Measurements from ENCODE around the gene ACAD9.

The ACAD9 gene

DNA sequence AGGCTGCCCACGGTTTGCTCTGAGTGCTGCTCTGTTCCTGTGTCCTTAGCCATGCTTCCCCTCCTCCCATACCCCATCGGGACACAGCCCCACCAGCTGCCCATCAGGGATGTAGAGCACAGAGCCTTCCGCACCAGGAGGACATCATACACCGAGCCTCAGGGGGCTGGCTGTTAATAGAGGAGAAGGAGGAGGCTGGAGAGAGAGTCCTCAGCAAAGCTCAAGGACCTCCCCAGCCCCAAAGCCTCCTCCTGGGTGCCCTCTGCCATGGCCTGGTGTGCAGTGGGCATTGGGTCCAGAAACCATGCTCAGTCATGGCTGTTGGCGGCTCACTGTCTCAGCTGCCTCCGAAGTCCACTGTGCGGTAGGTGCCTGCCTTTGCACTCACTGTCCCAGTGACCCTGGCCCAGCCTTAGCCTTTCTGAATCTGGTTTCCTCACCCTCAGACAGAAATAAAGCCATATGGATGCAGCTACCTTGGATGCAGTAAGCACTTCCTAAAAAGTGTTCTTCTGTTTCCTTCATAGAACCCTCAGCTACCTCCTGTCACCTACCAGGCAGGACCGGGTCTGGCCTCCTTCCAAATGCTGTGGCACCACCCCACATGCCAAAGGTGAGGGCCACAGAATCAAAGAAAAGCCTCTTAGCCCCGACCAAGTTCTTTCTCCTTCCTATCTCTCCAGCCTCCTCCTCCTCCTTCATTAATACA is 53.9 kb downstream of the ACAD9 start:
- DNase-seq, result no peak

DNA sequence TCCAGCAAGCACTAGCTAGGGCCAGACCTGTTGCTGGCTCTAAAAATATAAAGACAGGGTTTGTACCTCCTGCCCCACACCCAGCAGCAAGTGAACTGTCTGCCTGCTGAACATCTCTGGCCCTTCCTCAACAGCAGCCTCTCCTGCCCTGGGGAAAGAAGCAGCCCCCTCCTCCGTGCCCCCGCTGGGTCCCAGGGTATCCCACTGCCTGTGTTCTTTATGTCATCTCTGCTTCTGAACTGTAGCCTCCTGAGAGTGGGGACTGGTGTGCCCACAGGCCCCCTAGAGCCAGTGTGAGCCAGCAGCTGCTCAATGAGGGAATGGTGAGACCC is 54.5 kb downstream of the ACAD9 start:
- no peak for DNase-seq

DNA sequence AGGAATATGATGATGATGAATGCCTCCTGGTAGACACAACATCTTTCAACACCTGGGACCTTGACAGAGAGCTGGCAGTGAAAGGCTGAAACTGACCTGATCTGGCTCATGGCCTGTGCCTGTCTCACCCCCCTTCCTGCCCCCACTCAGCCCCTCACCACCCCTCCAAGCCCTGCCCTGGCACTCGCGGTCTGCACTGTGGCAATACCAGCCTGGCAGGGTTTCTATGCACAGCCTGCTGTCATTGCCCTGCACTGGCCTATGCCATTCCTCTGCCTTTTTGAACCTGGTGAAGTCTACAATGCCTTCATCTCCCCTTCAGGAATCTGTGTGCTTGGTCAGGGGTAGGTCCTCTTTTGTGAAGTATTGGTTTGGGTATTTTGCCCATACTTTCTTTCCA is 56.5 kb downstream of the ACAD9 start:
- DNase-seq, result no peak

DNA sequence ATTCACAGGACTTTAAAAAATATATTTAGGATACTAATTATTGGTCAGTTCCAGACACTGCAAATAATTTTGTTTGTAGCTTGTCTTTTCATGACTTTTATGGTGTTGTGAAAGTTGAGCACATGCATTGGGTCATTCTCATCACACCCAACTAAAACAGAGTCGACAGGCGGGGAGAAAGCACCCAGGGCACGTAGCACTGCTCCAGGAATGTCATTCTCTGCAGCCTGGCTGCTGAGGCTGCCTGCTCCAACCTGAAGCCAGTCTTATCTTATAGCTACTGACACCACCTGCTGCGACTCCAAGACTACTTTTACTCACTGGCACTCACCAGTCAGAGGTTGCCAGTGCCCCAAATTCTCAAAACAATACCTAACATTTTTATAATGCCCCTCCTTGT is 56.9 kb downstream of the ACAD9 start:
- DNase-seq, result no peak

DNA sequence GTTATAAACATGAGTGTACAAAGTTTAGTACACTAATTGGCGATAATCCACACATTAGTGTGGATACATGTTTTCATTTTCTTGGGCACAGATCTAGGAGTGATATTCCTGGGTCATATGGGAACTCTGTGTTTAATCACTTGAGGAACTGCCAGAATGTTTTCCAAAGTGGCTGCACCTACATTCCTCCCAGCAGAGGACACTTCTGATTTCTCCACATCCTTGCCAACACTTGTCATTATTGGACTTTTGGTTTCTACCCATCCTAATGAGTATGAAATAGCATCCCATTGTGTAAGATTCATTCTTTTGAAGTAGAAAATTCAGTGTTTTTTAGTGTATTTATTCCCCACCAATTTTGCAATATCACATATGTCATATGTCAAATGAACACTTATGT is 60.8 kb downstream of the ACAD9 start:
- DNase-seq, result no peak

DNA sequence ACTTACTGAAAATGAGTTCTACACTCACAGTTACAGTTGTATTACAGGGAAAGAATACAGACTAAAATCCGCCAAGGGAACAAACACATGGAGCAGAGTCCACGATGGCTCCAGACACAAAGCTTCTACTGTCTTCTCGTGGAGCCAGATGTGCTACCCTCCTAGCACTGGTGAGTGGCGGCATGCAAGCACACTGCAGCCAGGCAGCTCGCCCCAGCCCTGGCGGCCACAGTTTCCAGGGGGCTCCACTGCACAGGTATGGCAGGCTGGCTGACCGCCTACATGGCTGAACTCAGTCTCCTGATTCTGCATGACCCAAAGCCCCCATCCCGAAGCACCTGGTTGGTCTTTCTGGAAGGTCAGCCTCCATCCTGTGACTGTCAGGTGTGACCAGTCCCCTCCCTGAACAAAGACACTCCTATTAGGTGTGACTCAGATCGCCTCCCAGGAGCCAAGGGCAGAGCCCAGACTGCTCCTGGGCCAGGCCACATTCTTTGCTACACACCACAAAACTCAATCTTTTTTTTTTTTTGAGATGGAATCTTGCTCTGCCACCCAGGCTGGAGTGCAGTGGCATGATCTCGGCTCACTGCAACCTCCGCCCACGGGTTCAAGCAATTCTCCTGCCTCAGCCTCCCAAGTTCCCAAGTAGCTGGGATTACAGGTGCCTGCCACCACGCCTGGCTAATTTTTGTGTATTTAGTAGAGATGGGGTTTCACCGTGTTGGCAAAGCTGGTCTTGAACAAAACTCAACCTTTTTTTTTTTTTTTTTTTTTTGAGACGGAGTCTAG is 62.9 kb downstream of the ACAD9 start:
- no peak for DNase-seq

DNA sequence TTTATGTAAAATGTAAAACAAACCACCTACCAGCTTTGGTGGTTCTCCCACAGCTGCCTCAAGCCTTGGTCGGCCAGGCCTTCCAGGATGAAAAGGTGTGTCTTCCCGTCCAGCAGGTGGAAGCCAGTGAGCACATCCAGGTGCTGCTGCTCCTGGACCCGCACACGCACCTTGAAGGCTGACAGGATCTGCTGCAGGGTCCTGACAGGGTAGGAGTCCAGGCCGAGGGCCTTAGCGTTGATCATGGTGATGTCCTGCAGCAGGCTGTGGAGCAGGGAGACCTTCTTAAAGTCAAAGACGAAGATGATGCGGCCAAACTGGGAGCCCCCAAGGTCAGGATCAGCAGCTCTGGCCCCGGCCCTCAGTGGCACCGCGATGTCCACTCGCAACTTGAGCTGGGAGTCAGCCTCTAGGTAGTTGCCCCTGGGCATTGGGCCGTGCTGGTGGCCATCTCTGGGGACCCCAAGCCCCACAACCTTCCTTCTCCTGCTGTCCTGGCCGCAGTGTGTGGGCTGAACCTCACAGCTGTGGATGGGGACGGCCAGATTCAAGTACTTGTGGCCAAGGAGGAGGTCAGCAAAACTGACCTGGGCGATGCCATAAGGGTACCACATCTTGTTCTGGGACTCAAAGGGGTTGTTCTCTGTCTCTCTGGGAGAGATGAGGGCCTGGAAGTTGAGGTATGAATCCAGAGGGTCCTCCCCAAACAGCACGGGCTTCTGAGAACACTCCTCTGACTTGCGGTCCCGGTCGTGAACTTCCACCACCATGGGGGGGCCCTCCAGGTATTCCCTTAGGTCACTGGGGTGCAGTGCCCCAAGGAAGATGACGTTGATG is 65.8 kb downstream of the ACAD9 start:
- DNase-seq, result no peak

DNA sequence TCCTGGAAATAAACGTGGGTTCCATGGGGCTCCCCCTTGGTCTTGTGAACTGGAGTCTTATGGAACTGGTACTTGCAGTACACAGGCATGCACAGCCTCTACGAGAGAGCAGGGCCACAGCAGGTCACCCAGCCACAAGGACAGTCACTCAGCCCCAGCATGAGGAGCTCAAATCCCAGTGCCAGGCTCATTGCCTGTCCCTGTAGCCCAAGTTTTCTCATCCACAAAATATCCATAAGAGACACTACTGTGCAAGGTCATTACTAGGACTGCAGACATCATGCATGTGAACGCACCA is 66.4 kb downstream of the ACAD9 start:
- no peak for DNase-seq

DNA sequence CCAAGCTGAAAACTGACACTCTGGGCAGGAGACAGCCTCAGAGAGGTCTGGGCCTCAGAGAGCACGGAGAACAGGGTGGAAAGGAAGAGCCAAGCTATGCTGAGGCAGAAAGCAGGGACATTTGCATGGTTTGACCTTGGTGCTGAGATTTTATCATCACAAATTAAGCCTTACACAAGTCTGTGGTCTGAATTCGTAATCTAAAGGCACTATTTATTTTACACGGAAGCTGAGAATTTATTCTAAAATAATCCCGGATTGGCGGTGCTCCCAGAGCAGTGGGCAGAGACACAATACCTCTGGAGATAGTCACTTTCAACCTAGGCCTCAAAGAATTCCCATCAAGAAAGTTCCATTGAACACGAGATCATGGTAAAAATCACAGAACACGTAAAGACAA is 67.0 kb downstream of the ACAD9 start:
- no peak for DNase-seq

DNA sequence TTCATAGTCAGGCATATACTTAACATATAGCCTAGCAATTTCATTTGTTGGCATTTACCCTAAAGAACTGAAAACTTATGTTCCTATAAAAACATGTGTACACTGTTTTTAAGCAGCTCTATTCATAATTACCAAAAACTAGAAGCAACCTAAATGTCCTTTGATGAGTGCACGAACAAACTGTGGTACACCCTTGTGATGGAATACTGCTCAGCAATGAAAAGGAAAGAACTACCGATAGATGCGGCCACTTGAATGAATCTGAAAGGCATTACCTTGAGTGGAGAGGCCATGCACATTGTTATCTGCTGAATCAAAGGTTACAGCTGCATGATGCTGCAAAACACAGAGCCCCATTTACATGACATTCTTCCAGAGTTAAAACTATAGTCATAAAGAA is 69.7 kb downstream of the ACAD9 start:
- no peak for DNase-seq

DNA sequence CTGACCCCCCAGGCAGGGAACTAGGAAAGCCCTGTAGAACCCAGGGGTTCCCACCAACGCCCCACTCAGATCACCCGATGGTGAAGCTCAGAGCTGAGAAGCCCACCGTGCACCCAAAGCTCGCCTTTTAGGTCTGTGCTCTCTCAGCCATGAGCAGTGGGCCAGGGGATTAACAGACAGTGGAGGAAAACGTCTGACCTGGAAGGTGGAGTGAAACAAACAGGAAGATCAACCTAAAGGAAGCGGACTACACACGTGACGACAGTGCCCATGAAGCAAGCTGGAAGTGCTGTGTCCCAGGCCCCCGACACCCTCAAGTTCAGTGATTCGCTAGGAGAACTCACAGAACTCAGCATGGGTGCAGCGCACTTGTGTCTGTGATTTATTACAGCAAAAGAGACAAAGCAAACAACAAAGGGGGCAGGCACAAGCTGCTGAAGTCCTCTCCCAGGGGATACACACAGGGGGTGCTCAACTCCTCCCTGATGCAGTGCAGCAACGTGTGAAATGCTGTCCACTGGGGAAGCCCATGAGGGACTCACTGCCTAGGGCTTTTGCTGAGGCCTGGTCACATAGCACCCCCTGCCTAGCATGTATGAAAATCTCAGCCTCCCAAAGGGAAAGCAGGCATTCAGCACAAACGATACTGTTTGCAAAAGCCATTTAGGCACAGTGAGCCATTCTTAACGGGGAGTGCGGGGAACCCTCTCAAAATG is 71.0 kb downstream of the ACAD9 start:
- peak in 10 of 58 donors; percentile 3 to 24 (median 14) for DNase-seq

DNA sequence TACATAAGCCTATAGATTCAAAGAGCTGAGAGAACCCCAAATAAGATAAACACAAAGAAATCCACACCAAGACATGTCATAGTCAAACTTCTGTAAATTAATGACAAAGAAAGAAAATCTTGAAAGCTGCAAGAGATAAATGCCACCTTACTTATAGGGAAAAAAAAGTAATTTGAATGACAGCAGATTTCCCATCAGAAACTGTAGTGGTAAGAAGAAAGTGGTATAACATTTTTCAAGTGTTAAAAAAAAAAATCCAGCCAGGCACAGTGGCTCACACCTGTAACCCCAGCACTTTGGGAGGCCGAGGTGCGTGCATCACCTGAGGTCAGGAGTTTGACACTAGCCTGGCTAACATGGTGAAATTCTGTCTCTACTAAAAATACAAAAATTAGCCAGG is 77.0 kb downstream of the ACAD9 start:
- no peak for DNase-seq

All from anterior cingulate cortex (tissue), 58 donors.